GM19397 (cell line): ENCODE results near the gene LMX1B.

Experiments used
- ATAC-seq: cut with Tn5 transposase; IDR thresholded peaks from one replicate; pipeline ENCODE4 v1.9.1; 2021; ENCODE audit warnings: mild to moderate bottlenecking, moderate library complexity; ENCODE audit not compliant: unreplicated experiment

Gene LMX1B

DNA sequence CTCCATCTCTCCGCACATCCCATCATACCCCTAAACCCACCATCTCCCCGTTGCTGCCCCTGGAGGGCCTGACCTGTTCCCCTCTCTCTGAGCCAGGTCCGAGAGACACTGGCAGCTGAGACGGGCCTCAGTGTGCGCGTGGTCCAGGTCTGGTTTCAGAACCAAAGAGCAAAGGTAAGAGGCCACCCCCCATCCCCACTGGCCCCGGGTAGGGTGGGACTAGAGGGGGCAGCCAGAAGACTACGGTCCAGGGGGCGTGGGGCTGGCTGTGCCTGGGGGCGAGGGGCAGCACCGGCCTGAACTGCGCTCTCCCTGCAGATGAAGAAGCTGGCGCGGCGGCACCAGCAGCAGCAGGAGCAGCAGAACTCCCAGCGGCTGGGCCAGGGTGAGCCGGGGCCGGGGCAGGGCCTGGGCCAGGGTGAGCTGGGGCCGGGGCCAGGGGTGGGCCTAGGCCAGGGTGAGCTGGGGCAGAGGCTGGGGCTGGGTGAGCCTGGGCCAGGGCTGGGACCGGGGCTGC, 79.8 kb downstream of the LMX1B start:
- ATAC-seq, result no peak

DNA sequence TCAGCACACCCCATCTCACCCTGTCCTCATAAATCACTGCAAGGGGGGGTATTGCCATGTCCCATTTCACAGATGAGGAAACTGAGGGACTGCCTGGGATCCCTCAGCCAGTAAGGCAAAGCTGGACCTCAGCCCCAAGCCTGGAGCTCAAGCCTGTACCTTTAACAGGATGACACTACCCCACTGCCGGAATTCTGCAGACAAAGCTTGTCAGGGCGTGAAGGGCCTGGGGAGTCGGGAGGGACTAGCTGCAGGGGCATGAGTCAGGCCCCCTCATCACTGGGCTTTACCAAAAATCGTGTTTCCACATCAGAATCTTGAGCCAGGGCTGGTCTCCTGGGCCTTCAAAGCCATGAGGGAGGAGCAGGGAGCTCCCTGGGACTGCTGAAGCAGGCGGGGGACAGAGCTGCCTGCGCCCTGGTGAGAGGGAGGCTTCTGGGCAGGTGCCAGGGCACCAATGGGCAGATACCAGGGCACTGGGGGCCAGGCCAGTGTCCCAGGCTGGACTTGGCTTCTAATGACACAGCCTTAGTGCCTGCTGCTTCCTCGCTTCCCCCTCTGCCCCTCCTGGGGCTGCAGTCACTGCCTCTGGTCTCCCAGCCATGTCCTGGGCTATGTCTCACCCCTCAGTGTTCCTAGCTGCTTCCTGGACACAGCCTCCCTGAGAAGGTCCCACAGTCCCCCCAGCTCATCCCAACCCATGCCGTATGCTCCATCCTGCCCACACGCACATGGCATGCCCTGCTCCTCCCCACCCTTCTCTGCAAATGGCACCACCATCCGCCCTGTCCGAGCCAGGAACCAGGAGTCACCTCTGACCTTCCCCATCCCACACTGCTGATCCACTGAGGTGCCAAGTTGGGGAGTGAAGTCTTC, 80.7 kb downstream of the LMX1B start:
- no peak for ATAC-seq

DNA sequence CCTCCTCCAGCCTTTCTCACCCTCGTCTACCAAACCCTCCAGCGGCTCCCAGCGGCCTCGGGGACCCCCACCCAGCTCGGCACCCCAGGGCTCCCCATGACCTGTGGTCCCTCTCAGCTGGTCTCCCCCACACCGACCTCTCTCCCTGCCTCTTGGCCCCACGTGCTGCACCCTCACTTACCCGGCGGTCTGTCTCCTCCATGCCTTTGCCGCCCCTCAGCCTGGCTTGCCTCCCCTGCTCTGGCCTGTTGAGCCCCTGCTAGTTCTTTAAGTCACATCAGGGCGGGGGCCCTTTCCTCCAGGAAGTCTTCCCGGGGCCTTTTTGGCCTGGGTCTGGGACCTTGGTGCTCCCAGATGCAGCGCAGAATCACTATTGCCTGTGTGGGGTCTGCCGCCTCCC, 81.5 kb downstream of the LMX1B start:
- ATAC-seq, result no peak

DNA sequence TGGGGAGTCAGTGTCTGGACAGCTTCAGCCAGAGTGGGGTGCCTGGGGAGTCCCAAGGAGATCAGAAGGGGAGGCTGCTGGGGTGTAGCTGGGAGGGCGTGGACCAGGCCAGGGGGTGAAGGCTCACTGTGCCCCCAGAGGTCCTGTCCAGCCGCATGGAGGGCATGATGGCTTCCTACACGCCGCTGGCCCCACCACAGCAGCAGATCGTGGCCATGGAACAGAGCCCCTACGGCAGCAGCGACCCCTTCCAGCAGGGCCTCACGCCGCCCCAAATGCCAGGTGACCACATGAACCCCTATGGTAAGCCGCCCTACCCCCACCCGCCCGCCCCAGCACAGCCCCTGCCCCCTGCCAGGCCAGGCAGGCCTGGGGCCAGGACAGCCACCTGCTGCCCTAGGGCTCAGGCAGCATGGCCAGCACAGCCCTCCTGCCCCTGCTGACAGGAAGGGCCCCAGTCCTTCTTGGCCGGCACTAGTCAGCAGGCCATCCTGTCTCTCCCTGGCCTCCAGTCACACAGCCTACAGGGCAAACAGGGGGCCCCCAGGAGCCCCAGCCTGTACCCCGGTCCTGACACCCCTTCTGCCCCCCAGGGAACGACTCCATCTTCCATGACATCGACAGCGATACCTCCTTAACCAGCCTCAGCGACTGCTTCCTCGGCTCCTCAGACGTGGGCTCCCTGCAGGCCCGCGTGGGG, 82.1 kb downstream of the LMX1B start:
- no peak for ATAC-seq

DNA sequence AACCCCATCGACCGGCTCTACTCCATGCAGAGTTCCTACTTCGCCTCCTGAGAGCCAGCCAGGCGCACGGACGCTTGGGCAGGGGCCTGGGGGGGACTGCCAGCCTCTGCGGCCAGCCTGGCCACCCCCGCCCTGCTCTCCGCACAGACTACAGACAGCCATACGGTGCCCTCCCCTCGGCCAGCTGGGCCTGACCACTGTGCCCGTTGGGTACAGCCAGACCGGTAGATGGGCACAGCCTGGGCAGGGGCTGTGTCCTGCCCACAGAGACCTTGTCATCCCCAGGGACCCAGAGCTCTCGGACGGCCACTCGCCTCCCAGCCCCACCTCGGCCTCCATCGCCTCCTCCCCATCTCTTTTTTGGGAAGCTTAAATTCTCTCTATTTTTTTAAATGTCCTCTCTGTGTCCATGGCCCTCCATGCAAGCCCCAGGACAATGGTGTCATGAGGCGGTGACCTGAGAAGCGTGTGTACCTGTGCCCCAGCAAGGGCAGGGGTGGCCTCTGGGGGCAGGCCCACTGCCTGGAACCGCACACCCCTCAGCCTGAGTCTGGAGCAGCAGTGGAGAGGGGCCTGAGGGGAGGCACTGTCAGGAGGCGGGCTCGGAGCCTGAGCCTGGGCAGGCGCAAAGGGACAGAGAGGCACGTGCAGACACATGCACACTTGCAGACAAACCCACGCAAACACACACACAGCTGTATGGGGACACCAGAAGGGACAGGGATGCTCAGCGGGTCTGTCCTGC, 82.8 kb downstream of the LMX1B start:
- ATAC-seq, result no peak

DNA sequence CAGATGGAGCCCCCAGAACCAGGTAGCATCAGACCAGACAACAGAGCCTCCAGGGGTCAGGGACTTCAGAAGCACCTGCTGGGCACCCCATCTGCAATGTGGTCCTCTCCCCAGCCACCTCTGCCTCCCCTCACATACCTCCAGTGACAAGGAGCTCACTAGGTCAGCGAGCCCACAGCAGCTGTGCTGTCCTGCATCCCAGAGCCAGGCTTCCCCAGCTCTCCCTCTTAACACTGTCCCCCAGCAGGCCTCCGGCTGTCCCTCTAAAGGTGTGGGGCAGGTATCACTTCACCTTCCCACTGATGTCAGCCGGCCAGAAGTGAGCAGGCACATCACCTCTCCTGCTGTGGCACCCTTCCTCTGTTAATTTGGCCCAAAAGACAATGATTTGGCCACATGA, 83.6 kb downstream of the LMX1B start:
- ATAC-seq, result no peak

DNA sequence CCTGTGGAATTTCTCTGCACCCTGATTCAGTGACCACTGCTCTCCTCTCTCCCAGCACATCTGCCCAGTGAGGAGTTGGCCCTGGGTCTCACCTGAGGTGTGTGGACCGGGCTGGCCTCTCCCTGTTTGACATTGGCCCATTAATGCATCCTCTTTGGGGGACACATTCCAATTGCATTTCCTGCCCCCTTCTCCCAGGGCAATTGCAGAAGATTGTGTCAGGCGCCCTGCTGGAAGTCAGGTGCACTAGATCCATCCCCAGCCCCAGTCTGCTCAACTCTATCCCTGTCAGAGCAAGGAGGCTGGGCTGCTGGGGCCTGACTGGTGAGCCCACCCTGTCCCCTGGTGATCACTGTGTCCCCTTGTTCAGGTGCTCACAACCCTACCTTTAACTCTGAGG, 84.5 kb downstream of the LMX1B start:
- ATAC-seq, result no peak

DNA sequence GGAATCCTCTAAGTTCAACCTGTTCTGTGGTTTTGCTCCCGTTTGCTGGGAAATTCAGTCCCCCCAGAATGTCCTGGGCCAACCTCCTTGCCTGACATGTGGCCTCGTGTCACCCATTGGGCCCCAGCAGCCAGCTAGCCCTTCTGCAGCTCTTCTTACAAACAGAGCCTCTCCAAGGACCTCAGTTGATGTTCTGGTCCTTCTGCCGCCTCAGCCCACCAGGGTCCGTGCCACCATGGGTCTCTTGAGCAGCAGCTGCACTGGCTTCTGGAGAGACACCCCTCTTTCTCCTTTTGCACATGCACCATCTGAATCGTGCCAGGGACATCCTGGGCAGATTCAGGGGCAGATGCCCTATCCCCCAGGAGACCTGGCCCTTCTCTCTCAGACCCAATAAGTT, 85.0 kb downstream of the LMX1B start:
- ATAC-seq, result no peak

DNA sequence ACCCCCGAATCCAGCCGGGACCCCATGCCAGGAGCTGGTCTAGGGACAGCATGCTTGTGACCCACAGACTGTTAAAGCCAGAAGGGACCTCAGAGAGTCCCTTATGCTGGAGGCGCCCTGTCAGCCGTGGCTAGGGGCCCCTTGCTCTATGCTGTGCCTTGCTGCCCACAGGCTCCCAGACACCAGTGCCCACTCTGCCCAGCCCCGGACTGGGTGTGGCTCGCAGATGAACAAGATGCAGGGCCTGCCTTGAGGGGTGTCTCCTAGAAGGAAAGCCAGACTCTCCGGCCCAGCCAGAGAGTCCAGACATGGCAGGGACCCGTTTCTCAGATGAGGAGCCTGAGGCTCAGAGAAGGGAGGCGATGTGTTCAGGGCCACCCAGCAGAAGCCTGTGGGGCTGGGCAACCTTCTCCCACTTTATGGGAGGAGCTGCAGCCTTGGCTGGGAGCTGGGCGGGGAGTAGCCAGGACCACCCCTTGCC, 85.7 kb downstream of the LMX1B start:
- ATAC-seq, result no peak

DNA sequence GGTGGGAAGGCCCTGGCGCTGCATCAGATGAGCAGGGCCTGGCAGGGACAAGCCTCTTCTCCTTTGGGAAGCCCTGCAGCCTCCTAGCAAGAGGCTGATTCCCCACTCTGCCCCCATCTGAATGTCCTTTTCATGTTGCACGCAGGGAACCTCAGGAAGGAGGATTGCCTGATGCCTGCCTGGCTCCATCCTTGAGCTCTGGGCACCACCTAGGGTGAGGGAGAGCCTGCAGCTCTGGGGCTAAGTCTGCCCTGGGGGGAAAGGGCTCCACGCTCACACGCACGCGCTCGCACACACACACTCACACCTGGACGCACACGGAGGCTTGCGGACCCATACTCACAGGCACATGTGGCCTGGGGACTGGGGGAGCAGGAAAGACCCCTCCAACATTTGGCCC, 86.6 kb downstream of the LMX1B start:
- no peak for ATAC-seq

DNA sequence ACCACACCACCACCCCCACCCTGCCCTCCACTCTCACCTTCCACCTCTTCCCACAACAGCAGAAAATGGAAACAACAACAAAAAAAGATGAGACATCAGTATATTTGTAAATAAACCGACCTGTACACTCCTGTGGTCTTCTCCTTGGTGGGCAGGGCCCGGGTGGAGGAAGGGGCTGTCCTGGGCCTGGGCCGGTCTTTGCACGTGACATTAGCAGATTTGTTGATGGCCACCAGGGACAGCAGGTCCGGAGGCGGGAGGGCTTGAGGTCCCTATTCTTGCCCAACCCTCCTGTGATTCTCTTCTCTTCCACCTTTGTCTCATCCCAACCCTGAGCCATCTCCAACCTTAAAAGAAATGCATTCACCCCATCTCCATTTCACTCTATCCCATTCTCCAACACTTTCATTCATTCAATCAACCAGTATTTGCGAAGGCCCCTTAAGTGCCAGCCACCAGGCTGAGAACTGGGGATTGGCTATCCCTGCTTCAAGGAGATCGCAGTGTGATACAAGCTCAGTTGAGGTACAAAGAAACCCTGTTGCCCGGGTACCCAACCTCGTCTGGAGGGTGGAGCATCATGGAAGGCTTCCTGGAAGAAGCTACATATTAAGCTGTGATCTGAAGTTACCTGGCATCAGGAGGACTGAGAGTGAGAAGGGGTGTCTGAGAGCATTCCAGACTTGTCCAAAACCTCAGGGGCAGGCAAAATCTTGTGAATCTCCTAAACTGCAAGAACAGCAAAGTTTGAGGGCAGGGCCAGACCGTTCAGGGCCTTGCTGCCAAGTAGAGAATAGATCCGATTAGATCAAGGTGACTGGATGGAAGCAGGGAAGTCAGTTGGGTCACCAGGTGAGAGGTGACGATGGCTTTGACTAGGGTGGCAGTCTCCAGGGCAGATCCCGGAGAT, 87.4 kb downstream of the LMX1B start:
- no peak for ATAC-seq

DNA sequence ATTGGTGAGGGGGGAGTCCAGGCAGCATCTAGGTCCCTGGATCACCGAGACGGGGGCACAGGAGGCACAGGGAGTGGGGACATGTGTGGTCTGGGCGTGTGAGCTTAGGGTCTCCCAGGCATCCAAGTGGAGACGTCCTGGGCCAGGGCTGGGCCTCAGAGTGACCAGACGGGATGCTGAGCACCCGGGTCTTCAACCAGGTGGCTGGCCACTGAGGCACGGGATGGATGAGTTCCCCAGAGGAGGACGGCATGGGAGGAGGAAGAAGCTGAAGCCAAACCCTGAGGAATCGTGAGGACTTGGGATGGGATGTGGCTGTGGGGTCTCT, 88.0 kb downstream of the LMX1B start:
- ATAC-seq, result no peak

DNA sequence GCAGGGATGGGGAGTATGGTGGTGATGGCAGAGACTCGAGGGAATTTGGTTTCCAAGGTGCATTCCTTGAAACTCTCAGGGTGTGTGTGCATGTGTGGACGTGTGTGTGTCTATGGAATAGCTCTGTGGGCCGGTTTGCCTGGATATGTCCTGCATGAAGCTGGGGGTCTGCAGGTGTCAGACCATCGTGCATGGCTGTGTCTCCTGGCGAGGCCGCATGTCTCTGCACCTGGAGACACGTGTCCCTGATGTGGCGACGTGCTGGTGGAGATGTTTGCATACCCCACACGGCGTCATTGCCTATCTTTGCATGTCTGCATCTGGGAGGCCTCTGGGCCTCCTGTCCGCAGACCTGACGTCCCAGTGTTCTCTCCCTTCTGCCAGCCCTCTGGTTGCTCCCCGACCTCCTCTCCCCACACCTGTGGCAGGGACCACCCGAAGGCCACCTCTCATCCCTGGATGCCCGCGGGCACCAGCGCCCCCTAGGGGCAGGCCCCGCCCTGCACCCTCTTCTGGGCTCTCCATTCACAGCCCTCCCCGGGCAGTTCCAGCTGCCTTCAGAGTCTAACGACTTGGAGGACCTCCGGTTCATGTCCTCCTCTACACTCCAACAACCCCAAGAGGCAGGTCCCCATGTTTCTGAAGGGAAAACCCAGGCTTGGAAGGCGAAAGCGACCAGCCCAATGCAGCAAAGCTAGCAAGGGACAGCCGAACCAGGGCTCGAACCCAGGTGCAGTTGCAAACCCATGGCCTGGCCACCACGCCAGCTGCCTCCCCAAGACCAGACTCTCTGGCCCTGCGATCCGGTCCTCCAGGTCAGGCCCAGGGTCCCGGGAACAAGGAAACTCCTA, 88.6 kb downstream of the LMX1B start:
- no peak for ATAC-seq

DNA sequence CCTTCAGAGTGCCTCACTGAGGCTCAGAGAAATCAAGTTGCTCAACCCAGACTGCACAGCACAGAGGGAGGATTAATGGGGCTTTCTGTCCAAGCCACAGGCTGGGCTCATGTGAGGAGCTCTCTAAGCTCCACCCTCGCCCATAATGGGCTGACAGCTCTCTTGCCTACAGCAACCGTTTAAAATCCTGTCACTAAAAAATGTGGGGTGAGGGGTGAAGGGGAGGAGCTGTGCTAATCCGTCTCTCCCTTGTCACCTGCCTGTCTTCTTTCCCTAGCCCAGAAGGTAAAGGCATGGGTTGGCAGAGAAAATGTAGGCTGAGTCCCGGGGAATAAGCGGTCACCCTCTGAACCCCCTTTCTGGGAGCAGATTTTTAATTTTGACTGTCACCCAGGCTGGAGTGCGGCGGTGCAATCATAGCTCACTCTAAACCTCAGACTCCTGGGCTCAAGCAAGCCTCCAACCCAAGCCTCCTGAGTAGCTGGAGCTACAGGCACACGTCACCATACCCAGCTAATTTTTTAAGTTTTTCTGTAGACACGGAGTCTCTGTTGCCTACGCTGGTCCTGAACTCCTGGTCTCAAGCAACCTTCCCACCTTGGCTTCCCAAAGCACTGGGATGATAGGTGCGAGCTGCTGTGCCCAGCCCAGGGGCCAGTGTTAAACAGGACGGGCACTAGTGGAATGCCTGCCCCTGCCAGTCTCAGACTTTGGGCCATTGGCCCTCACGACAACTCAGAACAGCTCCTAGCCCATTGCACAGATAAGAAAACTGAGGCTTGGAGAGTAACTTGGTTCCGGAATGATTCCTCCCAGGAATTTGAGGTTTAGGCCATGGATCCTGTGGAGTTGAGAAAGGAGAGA, 89.5 kb downstream of the LMX1B start:
- ATAC-seq, result no peak

DNA sequence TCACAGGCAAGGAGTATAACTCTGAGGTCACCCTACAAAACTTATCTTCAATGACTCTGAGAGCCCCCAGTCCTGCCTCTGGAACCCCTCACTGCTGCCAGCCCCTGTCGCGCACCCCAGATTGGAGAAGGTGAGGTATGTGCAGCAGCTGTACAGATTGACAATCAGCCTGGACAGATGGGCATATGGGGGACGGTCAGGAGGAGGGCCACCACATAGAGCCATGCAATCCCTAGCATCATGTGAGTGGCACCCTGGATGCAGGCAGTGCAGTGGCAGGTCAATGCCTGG, 90.1 kb downstream of the LMX1B start:
- no peak for ATAC-seq

DNA sequence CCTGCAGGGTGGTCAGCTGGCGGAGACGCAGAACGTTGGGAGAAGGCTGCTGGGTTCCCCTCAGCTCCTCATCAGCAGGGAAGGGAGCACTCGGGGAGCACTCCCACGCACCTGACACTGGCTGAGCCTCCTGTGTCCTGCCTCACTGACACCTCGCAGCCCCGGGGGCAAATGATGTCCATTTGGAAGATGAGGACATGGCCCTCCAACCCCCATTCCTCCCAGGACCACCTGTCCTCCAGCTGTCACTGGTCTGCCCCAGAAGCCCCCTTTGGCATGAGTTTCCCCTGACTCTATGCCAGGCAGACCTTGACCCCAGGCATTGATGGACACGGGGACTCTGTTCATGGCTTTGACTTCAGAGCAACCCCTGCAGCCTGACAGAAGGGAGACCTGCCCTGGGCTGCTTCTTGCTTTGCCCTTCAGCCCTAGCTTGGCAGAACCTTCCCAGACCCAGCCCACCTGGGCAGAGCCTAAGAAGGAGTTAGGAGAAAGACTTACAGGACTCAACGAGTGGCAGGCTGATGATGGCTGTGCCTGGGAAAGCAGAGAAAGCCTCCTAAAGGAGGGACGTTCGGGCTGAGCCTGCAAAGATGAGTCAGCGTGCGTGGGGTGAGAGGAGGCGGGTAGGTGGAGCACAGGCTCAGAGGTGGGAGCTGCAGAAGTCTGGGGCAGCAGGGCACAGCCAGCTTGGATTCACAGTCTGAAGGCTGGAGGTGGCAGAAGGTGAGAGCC, 90.6 kb downstream of the LMX1B start:
- ATAC-seq, result no peak

DNA sequence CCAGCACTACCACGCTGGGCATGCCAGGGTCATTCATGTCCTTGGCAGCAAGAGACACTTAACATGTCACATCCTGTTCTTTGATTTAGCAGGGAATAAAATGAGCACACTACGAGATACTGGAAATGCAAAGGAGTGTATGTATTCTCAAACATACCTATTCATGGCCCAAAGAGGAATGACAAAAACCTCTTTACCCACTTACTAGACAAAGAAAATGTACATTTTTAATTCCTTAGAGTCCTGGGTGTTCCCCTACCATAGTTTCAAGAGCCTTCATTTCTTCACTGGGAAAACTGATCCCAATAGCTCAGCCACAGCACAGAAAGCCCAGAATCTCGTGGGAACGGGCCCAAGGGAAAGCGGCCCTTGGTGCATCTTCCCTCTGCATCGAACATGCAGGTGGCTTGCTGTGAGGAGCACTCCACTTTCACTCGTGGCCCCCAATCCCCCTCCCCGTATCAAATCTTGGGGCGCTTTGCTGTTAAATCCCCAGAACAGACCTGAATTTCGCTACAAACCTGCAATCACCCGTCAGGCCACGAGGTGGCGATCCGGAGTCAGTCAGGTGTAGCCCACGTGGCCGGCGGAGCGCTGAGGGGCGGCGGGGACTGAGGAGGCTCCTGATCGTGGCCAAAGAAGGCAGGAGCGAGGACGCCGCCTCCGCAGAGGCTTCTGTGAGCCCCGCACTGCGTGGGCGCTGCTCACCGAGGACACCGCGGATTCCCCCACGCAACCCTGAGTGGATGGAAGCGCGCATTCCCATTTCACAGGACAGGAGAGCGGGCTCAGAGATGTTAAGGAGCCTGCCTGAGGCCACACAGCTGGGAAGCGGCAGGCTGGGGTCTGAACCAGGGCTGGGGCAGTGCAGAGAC, 91.4 kb downstream of the LMX1B start:
- no peak for ATAC-seq
